ENCODE data around the gene MUC12. TPM values are rescaled to one million over a fixed set of nuclear protein-coding genes. Genes with fewer than 3 reads are reported as not detected.

Gene MUC12
- total RNA-seq, 1 experiment from 2014 or later, result 6.8 TPM

GRCh38 chr7:100946766-100947365, 22.5 kb upstream of the MUC12 start:
- ATAC-seq, result no peak
- no TSS peak for BruUV-seq (replicated peaks)
- in situ Hi-C loops (cut with HindIII; ENCODE audit: low pct_unique_long_range_greater_than_20kb, low sequenced_read_pairs), result no loop called here
- TF ChIP-seq POLR2AphosphoS5 (IDR thresholded peaks at IDR 0.05; ENCODE audit: low read depth, low read length) (no peak), SIN3A (IDR thresholded peaks at IDR 0.05; ENCODE audit: borderline replicate concordance, insufficient read depth, low read depth, low read length) (no peak), TCF7L2 (IDR thresholded peaks at IDR 0.05; ENCODE audit: low read depth, low read length) (no peak)
- TF ChIP-seq, protein P1, sequence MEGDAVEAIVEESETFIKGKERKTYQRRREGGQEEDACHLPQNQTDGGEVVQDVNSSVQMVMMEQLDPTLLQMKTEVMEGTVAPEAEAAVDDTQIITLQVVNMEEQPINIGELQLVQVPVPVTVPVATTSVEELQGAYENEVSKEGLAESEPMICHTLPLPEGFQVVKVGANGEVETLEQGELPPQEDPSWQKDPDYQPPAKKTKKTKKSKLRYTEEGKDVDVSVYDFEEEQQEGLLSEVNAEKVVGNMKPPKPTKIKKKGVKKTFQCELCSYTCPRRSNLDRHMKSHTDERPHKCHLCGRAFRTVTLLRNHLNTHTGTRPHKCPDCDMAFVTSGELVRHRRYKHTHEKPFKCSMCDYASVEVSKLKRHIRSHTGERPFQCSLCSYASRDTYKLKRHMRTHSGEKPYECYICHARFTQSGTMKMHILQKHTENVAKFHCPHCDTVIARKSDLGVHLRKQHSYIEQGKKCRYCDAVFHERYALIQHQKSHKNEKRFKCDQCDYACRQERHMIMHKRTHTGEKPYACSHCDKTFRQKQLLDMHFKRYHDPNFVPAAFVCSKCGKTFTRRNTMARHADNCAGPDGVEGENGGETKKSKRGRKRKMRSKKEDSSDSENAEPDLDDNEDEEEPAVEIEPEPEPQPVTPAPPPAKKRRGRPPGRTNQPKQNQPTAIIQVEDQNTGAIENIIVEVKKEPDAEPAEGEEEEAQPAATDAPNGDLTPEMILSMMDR (IDR thresholded peaks at IDR 0.05), result no peak
- TF ChIP-seq, protein P2, sequence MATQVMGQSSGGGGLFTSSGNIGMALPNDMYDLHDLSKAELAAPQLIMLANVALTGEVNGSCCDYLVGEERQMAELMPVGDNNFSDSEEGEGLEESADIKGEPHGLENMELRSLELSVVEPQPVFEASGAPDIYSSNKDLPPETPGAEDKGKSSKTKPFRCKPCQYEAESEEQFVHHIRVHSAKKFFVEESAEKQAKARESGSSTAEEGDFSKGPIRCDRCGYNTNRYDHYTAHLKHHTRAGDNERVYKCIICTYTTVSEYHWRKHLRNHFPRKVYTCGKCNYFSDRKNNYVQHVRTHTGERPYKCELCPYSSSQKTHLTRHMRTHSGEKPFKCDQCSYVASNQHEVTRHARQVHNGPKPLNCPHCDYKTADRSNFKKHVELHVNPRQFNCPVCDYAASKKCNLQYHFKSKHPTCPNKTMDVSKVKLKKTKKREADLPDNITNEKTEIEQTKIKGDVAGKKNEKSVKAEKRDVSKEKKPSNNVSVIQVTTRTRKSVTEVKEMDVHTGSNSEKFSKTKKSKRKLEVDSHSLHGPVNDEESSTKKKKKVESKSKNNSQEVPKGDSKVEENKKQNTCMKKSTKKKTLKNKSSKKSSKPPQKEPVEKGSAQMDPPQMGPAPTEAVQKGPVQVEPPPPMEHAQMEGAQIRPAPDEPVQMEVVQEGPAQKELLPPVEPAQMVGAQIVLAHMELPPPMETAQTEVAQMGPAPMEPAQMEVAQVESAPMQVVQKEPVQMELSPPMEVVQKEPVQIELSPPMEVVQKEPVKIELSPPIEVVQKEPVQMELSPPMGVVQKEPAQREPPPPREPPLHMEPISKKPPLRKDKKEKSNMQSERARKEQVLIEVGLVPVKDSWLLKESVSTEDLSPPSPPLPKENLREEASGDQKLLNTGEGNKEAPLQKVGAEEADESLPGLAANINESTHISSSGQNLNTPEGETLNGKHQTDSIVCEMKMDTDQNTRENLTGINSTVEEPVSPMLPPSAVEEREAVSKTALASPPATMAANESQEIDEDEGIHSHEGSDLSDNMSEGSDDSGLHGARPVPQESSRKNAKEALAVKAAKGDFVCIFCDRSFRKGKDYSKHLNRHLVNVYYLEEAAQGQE (IDR thresholded peaks at IDR 0.05; ENCODE audit: insufficient read depth in 1 of 2, low read depth in 2 of 2, low read length in 1 of 2), result no peak
- Histone ChIP-seq H3K27ac (ENCODE audit: low read length) (no peak overlapping the region), H3K36me3 (ENCODE audit: control insufficient read depth, insufficient read depth, low read length) (no peaks in the 10 kb centered on the region), H3K9me3 (ENCODE audit: control insufficient read depth, insufficient read depth, low read depth, low read length) (no peaks in the 10 kb centered on the region), H3K4me3 (ENCODE audit: low read depth in 2 of 2, low read length in 2 of 2) (no peak overlapping the region), H3K27me3 (ENCODE audit: control insufficient read depth, insufficient read depth, low read length) (no peaks in the 10 kb centered on the region), H3K4me1 (ENCODE audit: control insufficient read depth, insufficient read depth, low read length) (peaks cover 14% of the 10 kb centered on the region; the same call in 1 of the 2 replicates)
- intact Hi-C loops (cut with micrococcal nuclease; ENCODE audit: unreplicated experiment), result no loop called here
- DNase-seq (ENCODE audit: low read depth, low spot score), result no peak
- ChIA-PET POLR2A (interaction anchor here (0.5 kb wide), 1 partner anchor 77 kb away, joined by 3 read pairs; no protein-coding TSS in a partner anchor), CTCF (interaction anchor here (0.7 kb wide), 1 partner anchor 214 kb away, joined by 4 read pairs; no protein-coding TSS in a partner anchor)

DNA sequence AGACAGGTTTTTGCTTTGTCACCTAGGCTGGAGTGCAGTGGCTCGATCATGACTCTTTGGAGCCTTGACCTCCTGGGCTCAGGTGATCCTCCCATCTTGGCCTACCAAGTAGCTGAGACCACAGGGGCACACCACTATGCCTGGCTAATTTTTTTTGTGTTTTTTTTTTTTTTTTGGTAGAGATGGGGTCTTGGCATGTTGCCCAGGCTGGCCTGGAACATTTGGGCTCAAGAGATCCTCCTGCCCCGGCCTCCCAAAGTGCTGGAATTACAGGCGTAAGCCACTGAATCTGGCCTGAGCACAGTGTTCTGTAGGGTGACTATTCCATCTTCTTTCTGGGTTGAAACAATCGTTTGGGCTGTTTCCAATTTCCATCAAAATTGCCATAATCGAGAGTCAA, 21.6 kb upstream of the MUC12 start:
- intact Hi-C loops (cut with micrococcal nuclease; ENCODE audit: unreplicated experiment), result no loop called here
- no peak for DNase-seq (ENCODE audit: low read depth, low spot score)
- Histone ChIP-seq H3K36me3 (ENCODE audit: control insufficient read depth, insufficient read depth, low read length) (no peaks in the 10 kb centered on the region), H3K4me3 (ENCODE audit: low read depth in 2 of 2, low read length in 2 of 2) (no peak overlapping the region), H3K27ac (ENCODE audit: low read length) (no peak overlapping the region), H3K4me1 (ENCODE audit: control insufficient read depth, insufficient read depth, low read length) (peaks cover 7% of the 10 kb centered on the region; the same call in 1 of the 2 replicates), H3K27me3 (ENCODE audit: control insufficient read depth, insufficient read depth, low read length) (no peaks in the 10 kb centered on the region), H3K9me3 (ENCODE audit: control insufficient read depth, insufficient read depth, low read depth, low read length) (no peaks in the 10 kb centered on the region)
- CTCF ChIA-PET, result no interaction called here
- POLR2A ChIA-PET, result no interaction called here
- TF ChIP-seq TCF7L2 (IDR thresholded peaks at IDR 0.05; ENCODE audit: low read depth, low read length), result no peak
- TF ChIP-seq POLR2AphosphoS5 (IDR thresholded peaks at IDR 0.05; ENCODE audit: low read depth, low read length), result no peak
- TF ChIP-seq SIN3A (IDR thresholded peaks at IDR 0.05; ENCODE audit: borderline replicate concordance, insufficient read depth, low read depth, low read length), result no peak
- TF ChIP-seq, protein P2 (IDR thresholded peaks at IDR 0.05; ENCODE audit: insufficient read depth in 1 of 2, low read depth in 2 of 2, low read length in 1 of 2), result no peak
- TF ChIP-seq, protein P1 (IDR thresholded peaks at IDR 0.05), result no peak
- no peak for ATAC-seq
- in situ Hi-C loops (cut with HindIII; ENCODE audit: low pct_unique_long_range_greater_than_20kb, low sequenced_read_pairs), result no loop called here
- no TSS peak for BruUV-seq (replicated peaks)
